ENCODE data around the gene C11orf86.

DNA sequence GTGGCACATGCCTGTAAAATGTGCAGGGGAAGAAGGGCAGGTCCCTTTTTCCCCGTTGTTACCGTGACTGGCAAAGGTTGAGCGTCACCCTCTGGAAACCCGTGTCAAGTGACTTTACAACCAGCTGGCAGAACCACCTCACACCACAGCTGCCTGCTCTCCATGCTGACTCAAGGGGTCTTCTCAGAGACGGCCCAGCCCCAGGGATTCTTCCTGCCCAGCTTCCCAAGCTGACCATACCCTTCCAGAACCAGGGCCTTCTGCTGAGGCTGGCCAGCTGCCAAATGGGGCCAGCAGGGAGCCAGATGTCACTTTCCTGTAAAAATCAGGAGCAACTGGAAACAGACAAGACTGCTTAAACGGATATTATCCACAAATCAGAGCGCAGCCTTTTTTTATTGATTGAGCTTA lies 23.2 kb upstream of the C11orf86 start:
- TF ChIP-seq, protein P1, sequence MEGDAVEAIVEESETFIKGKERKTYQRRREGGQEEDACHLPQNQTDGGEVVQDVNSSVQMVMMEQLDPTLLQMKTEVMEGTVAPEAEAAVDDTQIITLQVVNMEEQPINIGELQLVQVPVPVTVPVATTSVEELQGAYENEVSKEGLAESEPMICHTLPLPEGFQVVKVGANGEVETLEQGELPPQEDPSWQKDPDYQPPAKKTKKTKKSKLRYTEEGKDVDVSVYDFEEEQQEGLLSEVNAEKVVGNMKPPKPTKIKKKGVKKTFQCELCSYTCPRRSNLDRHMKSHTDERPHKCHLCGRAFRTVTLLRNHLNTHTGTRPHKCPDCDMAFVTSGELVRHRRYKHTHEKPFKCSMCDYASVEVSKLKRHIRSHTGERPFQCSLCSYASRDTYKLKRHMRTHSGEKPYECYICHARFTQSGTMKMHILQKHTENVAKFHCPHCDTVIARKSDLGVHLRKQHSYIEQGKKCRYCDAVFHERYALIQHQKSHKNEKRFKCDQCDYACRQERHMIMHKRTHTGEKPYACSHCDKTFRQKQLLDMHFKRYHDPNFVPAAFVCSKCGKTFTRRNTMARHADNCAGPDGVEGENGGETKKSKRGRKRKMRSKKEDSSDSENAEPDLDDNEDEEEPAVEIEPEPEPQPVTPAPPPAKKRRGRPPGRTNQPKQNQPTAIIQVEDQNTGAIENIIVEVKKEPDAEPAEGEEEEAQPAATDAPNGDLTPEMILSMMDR (IDR thresholded peaks at IDR 0.05; ENCODE audit: borderline replicate concordance, extremely low read depth, low read length, poor library complexity, severe bottlenecking) = no peak
- TF ChIP-seq EZH2 (IDR thresholded peaks at IDR 0.05; ENCODE audit: borderline replicate concordance, low read depth, low read length, severe bottlenecking) = no peak
